ENCODE data around the gene DHFR.

GRCh38 chr5:80659106-80659505 lies 4.3 kb upstream of the DHFR start:
- no peak for TF ChIP-seq ISL1 (CRISPR knock-in tag; IDR thresholded peaks at IDR 0.05)
- TF ChIP-seq ZNF8 (CRISPR knock-in tag; IDR thresholded peaks at IDR 0.05): no peak
- no peak for TF ChIP-seq ZFP3 (CRISPR knock-in tag; IDR thresholded peaks at IDR 0.05)
